PC-3 (cell line): Measurements from ENCODE around the gene GPR32. TPM values are rescaled to one million over a fixed set of nuclear protein-coding genes. Genes with fewer than 3 reads are reported as not detected.
A peak's percentile ranks its signal among the peaks of the same experiment; 100 is the strongest.

Experiments used
- ATAC-seq: fragments of 200-7000 bp; cut with Tn5 transposase; 2 replicates; pipeline ENCODE4 v1.9.1; 2020; ENCODE audit warnings: mild to moderate bottlenecking, moderate library complexity
- BruUV-seq: library from RNA; stranded (reverse); fragments of 400-500 nt; replicated peaks from 2 replicates; lab custom pipeline; 2021; lab: Mats Ljungman, UMichigan
- CTCF ChIA-PET: fragments of 300-600 bp; sonication (Branson Sonifier 250); formaldehyde crosslinking; loops from one replicate; lab custom pipeline; 2022; ENCODE audit warnings: antibody characterized with exemption; lab: Charles Lee
- POLR2A ChIA-PET: fragments of 300-600 bp; sonication (Branson Sonifier 250); formaldehyde crosslinking; loops from one replicate; lab custom pipeline; 2022; ENCODE audit warnings: antibody characterized with exemption; ENCODE audit not compliant: unreplicated experiment; lab: Charles Lee
- DNase-seq: peaks from one replicate; pipeline ENCODE4 v3.0.0-alpha.2; 2015
- H2AFZ ChIP-seq: fragments of 300-600 bp; sonication (generic); 2 replicates; pipeline ENCODE4 v1.6.0; 2016; ENCODE audit warnings: antibody characterized with exemption, low read length
- H3F3A ChIP-seq: fragments of 300-600 bp; sonication (generic); one replicate; pipeline ENCODE4 v1.6.0; 2017; ENCODE audit warnings: antibody characterized with exemption, low read length, control low read depth, mild to moderate bottlenecking; ENCODE audit not compliant: unreplicated experiment
- H3K27ac ChIP-seq: fragments of 300-600 bp; sonication (generic); 2 replicates; pipeline ENCODE4 v1.5.1; 2016; ENCODE audit warnings: mild to moderate bottlenecking, low read length
- H3K27me3 ChIP-seq: fragments of 300-600 bp; sonication (generic); 2 replicates; pipeline ENCODE4 v1.6.1; 2016; ENCODE audit warnings: low read length, mixed read lengths
- H3K36me3 ChIP-seq: fragments of 300-600 bp; sonication (generic); 2 replicates; pipeline ENCODE4 v1.6.1; 2016; ENCODE audit warnings: low read depth, mixed run types, low read length, mixed read lengths
- H3K4me1 ChIP-seq: fragments of 300-600 bp; sonication (generic); 2 replicates; pipeline ENCODE4 v1.5.1; 2016; ENCODE audit warnings: low read length; ENCODE audit not compliant: insufficient read depth
- H3K4me2 ChIP-seq: fragments of 300-600 bp; sonication (generic); 2 replicates; pipeline ENCODE4 v1.6.0; 2016; ENCODE audit warnings: low read length
- H3K4me3 ChIP-seq: fragments of 300-600 bp; sonication (generic); 2 replicates; pipeline ENCODE4 v1.5.1; 2016; ENCODE audit warnings: mild to moderate bottlenecking, low read length, mixed read lengths
- H3K79me2 ChIP-seq: fragments of 300-600 bp; sonication (generic); 2 replicates; pipeline ENCODE4 v1.6.1; 2017; ENCODE audit warnings: low read length, mixed read lengths
- H3K9ac ChIP-seq: fragments of 300-600 bp; sonication (generic); 2 replicates; pipeline ENCODE4 v1.6.0; 2016; ENCODE audit warnings: mild to moderate bottlenecking, low read length
- H3K9me2 ChIP-seq: fragments of 300-600 bp; sonication (generic); replicated peaks from 2 replicates; pipeline ENCODE4 v1.6.1; 2016; ENCODE audit warnings: mixed run types, low read length, mixed read lengths
- H3K9me3 ChIP-seq: fragments of 300-600 bp; sonication (generic); 2 replicates; pipeline ENCODE4 v1.6.1; 2016; ENCODE audit warnings: low read length, mixed read lengths
- H4K20me1 ChIP-seq: fragments of 300-600 bp; sonication (generic); 2 replicates; pipeline ENCODE4 v1.6.1; 2016; ENCODE audit warnings: low read length, mixed read lengths
- CTCF ChIP-seq: fragments of 300-600 bp; sonication (generic); conservative IDR thresholded peaks from 2 replicates; pipeline ENCODE4 v1.5.1; 2017; ENCODE audit warnings: antibody characterized with exemption, low read depth, mild to moderate bottlenecking, low read length
- EZH2 ChIP-seq: fragments of 300-600 bp; sonication (generic); IDR thresholded peaks from one replicate; pipeline ENCODE4 v1.6.1; 2017; ENCODE audit warnings: antibody characterized with exemption, mild to moderate bottlenecking, low read length; ENCODE audit not compliant: unreplicated experiment
- EZH2phosphoT487 ChIP-seq: fragments of 300-600 bp; sonication (generic); IDR thresholded peaks from 2 replicates; pipeline ENCODE4 v1.6.1; 2018; ENCODE audit warnings: mild to moderate bottlenecking, antibody characterized with exemption, low read length, borderline replicate concordance
- intact Hi-C: fragments of 100-400 bp; cut with micrococcal nuclease; formaldehyde crosslinking; loops from 2 replicates; pipeline ENCODE4 v1.9.0; 2023
- total RNA-seq: library from RNA; depleted of rRNA; stranded (reverse); fragments of >200 nt; gene quantifications from 2 replicates; pipeline ENCODE4 v1.2.3, GENCODE V29; 2014

The GPR32 gene
- total RNA-seq, 1 experiment from 2014 or later, result not detected

GRCh38 chr19:50725218-50725910 is 44.9 kb upstream of the GPR32 start:
- BruUV-seq, result no TSS peak

GRCh38 chr19:50725911-50726230 is 44.4 kb upstream of the GPR32 start:
- Histone ChIP-seq H3K4me2 (peak overlapping the region; percentile 96), H3K27ac (no peak overlapping the region), H3K4me3 (peak overlapping the region; percentile 75), H3K9me2 (no peaks in the 10 kb centered on the region), H4K20me1 (no peaks in the 10 kb centered on the region), H3K9ac (peak overlapping the region; percentile 87), H3K4me1 (peaks cover 13% of the 10 kb centered on the region), H3K36me3 (no peaks in the 10 kb centered on the region), H3K79me2 (peaks cover 11% of the 10 kb centered on the region), H3F3A (no peaks in the 10 kb centered on the region), H3K9me3 (no peaks in the 10 kb centered on the region), H3K27me3 (no peaks in the 10 kb centered on the region), H2AFZ (0 out of 2 replicates have a peak overlapping the region, but pooled peaks have one; percentile 80)
- TSS peak; percentile 65 for BruUV-seq
- no peak for DNase-seq
- intact Hi-C loops, result no loop called here
- ChIA-PET CTCF (interaction anchor here (0.6 kb wide), 1 partner anchor 188 kb away, joined by 3 read pairs; no protein-coding TSS in a partner anchor), POLR2A (no interaction called here)
- no peak for ATAC-seq
- TF ChIP-seq CTCF, result no peak
- TF ChIP-seq EZH2, result no peak
- no peak for TF ChIP-seq EZH2phosphoT487

More at GRCh38 chr19:50725218-50725910, 44.9 kb upstream of the GPR32 start:
- ChIA-PET POLR2A (interaction anchor here (0.7 kb wide), 1 partner anchor 119 kb away, joined by 6 read pairs; no protein-coding TSS in a partner anchor), CTCF (interaction anchor here (0.6 to 1.6 kb wide), 14 partner anchors 19 to 532 kb away, joined by 3 to 21 read pairs (median 6); partner anchors contain the start of gene JOSD2)
- TF ChIP-seq EZH2phosphoT487 (no peak), EZH2 (no peak), CTCF (no peak)
- ATAC-seq (peak; percentile 42), DNase-seq (no peak)
- Histone ChIP-seq H3K27me3 (no peaks in the 10 kb centered on the region), H3K4me2 (peak overlapping the region; percentile 96), H3F3A (no peaks in the 10 kb centered on the region), H3K27ac (peak overlapping the region; percentile 8; the same call in 1 of the 2 replicates), H3K9me2 (no peaks in the 10 kb centered on the region), H4K20me1 (no peaks in the 10 kb centered on the region), H3K4me1 (peaks cover 13% of the 10 kb centered on the region), H3K9ac (peak overlapping the region; percentile 87), H3K4me3 (peak overlapping the region; percentile 75), H3K36me3 (no peaks in the 10 kb centered on the region), H3K79me2 (peaks cover 11% of the 10 kb centered on the region), H2AFZ (peak overlapping the region; percentile 80), H3K9me3 (no peaks in the 10 kb centered on the region)
- intact Hi-C loops, result no loop called here
